GM12892 (cell line): Measurements from ENCODE around the gene SORBS1.

ENCODE experiments used
- POLR2A ChIP-seq: IDR thresholded peaks from 2 replicates; pipeline ENCODE4 v1.6.1; 2011; ENCODE audit warnings: low read depth, low read length, control low read depth
- POLR2AphosphoS5 ChIP-seq: IDR thresholded peaks from 2 replicates; pipeline ENCODE4 v1.6.1; 2011; ENCODE audit warnings: low read depth, low read length, control low read depth
- TAF1 ChIP-seq: IDR thresholded peaks from 2 replicates; pipeline ENCODE4 v1.6.1; 2011; ENCODE audit warnings: low read depth, mild to moderate bottlenecking, control low read depth, low read length, borderline replicate concordance

GRCh38 chr10:95530561-95530960 lies 30.6 kb downstream of the SORBS1 start:
- TF ChIP-seq POLR2A (no peak), POLR2AphosphoS5 (no peak), TAF1 (no peak)
